ENCODE data around the gene TRAF2. TPM values are rescaled to one million over a fixed set of nuclear protein-coding genes. Genes with fewer than 3 reads are reported as not detected.

Gene TRAF2
- total RNA-seq, 1 experiment from 2014 or later = 36.4 TPM

DNA sequence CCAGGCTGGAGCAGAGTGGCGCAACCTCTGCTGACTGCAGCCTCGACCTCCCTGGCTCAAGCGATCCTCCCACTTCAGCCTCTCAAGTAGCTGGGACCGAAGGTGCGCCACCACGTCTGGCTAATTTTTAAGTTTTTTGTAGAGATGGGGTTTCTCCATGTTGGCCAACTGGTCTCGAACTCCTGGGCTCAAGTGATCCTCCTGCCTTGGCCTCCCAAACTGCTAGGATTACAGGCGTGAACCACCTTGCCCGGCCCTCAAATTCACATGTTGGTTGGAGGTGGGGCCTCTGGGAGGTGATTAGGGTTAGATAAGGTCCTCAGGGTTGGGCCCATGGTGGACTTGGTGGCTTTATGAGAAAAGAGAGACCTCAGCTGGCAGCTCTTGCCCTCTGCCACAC, 75.8 kb downstream of the TRAF2 start:
- no peak for DNase-seq (ENCODE audit: low spot score)

DNA sequence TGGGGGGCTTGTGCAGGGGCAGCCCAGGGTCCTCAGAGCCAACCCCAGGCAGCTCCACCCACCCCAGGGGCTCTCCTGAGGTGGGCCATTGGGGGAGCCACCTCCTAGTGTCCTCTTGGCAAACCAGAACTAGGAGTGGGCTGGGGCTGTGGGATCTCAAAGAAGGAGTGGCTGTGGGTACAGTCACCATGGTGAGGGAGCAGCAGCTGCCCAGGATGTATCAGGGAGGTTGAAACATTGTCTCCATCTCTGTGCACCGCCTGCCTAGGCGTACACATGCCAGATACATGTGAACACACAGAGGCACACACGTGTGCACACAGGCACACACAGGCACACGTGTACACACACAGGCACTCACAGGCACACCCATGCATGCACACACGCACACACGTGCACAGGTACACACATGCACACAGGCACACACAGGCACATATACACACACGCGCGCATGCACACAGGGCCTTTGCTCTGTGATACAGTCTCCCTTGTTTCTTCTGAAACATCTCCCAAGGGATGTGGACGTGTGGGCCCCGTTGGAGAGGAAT, 76.5 kb downstream of the TRAF2 start:
- DNase-seq (ENCODE audit: low spot score) = no peak

DNA sequence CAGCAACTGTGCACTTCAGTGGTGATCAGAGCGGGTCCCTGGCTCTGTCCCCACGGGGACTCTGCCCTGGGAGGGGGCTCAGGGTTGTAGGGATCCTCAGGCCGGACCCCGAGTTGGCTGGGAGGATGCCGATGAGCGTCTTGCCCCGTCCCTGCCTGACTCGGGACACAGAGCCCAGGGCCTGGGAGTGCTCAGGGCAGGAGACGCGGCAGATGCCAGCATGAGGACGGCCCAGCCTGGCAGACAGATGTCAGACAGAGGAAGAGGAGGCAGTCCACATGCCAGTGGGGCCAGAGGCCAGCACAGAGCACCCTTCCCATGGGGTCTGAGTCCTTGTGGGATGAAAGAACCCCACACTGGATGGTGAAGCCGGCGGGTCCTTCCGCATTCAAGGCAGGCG, 77.0 kb downstream of the TRAF2 start:
- DNase-seq (ENCODE audit: low spot score) = no peak

DNA sequence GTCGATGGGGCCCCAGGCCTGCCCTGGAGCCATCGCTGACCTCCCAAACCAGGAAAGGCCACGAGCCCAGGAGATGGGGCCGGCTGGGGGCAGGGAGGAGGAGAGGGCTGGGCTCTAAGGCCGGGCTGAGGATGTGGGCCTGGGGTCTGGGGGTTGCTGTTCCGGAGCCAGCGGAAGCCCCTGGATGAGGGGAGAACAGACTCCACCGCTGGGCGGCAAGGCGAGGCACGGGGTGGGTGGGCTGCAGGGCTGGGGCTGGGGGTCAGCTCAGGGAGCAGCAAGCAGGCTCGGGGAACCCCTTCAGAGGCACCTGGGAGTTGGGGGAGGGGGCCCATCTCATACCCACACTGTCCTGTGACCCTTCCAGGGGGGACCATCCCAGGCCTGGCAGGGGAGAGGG, 77.4 kb downstream of the TRAF2 start:
- no peak for DNase-seq (ENCODE audit: low spot score)

DNA sequence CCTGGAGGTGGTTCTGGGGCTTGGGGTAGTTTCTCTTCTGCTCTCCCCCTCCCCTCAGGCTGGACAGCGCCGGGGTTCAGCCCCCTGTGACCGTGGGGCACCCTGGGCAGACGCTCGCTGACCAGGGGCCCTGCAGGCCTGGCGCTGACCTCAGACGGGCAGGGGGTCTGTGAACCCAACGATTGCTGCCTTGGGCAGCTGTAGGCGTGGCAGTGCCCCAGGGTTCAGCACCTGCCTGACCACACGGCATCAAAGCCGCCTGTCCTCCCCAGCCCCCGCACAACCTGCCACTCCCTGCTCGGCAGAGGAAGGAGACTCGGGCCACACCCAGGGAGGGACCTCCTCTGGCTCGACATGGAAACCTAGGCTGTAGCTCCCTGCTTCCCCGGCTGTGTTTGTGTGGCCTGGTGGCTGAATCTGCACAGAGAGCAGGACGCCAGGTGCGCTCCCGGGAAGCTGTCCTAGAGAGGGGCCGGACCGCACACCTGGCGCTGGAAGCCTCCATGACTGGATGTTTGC, 77.9 kb downstream of the TRAF2 start:
- DNase-seq (ENCODE audit: low spot score) = no peak

DNA sequence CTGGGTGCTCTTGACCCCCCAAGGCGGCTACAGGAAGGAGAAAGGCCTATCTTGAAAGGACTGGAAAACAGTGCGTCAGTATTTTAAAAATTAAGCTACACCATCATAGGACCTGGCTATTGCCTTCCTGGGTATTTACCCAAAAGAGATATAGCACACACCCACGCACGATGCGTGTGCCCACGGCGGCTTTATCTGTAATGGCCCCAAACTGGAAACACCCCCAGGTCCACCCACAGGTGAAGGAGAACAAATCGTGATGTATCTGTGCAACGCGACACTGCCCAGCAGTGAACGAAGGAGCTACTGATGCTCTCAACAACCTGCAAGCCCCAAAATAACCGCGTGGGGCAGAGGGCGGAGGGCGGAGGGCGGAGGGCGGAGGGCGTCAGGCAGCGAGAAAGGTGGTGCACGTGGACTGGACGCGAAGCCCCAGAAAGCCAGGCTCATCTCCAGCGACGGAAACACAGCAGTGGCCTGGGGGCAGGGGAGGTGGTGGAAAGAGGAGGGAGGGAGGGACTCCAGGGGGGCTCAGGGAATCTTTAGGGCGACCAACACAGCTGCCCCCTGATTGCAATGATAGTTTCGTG, 78.6 kb downstream of the TRAF2 start:
- no peak for DNase-seq (ENCODE audit: low spot score)

DNA sequence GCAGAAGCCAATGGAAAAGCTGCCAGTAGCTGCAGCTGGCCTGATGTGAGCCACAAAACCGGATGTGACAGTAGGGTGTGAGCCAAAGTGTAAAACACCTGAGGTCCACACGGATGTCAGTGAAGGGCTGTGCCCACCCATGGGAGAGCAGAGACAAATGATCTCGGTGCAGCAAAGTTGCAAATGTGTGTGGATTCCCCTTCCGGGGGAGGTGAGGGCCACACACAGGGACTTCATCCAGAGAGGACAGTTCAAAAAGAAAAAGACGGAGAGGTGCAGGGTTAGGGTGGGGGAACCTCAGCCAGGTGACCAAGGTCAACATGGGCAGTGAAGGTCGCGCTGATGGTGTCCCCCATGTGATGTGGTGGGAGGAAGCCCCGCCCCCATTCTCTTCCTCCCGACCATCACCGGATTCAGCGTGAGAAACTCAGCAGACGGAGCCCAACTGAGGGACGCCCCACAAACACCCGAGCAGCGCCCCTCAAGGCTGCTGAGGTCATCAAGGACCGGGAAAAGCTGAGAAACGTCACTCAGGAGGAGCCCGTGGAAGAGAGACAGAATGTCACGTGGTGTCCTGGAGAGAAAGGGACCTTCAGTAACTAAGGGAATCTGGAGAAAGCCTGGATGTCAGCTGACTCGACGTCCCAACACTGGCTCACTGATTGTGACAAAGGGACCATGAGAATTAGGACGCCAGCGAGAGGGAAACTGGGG, 79.6 kb downstream of the TRAF2 start:
- no peak for DNase-seq (ENCODE audit: low spot score)

DNA sequence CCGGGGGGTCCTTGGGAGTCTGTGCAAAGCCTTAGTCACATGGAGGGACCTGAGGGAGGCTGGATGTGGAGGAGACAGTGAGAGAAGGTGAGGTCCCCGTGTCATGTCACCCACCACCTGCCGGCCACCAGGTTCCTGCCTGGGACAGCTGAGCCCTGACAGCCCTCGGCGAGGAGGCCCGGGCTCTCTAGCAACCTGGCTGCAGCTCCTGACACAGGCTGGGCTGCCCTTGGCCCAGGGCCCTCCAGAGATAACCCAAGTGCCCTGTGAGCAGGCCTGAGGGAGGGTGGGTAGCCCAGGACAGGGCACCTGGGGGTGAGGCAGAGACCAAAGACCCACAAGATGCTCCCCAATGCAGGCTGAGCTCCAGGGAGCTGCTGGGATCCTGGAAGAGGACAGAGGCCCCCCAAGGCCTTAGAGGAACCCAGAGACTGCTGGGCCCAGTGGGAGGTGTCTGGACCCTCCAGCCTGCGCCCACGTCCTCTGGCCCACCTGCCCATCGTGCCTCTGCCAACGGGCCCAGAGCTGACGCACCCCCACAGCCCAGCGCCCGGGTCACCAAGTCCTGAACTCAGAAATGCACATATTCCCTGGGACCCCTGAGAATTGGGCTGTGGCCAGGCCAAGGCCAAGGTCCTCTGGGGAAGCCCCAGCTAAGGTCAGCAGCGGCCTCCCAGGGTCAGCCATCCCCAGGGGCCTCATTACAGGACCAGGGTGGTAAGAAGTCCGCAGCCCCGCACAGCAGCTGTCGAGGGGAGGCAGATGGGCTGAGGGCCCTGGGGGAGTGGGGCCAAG, 82.2 kb downstream of the TRAF2 start:
- DNase-seq (ENCODE audit: low spot score) = no peak

DNA sequence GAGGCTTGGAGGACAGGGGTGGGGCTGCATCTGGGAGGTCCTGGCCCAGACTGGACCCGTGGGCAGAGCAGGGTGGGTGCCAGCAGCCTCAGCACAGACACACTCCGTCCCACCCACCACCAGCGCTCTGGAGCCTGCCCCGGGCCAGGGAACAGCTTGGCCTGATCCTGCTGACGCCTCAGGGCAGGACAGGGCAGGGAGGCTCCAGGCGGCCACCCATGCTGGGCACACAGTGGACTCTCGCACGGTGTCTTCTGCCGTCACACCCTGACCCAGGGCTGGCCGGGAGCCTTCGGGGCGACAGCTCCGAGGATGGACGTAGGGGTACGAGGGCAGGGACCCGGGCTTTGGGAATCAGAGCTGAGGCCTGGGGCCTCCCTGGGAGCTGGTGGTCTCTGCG, 82.8 kb downstream of the TRAF2 start:
- no peak for DNase-seq (ENCODE audit: low spot score)

DNA sequence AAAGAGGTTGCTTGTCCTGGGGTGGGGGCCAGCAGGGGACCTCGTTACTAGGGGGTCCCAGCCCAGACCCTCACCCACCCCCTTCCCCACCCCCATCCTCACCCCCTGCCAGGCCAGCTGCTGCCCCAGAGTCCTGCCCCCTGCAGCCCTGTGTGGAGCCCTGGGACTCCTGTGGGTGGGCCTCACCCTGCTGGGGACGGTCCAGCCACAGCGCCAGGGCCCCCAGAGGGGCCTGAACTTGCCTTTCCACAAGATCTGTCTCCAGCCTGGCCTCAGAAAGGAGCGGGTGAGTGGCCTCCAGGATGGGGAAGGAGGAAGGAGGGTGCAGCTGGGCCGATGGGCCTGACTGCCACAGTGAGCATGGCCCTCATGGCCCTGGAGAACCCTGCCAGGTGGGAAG, 83.5 kb downstream of the TRAF2 start:
- no peak for DNase-seq (ENCODE audit: low spot score)

DNA sequence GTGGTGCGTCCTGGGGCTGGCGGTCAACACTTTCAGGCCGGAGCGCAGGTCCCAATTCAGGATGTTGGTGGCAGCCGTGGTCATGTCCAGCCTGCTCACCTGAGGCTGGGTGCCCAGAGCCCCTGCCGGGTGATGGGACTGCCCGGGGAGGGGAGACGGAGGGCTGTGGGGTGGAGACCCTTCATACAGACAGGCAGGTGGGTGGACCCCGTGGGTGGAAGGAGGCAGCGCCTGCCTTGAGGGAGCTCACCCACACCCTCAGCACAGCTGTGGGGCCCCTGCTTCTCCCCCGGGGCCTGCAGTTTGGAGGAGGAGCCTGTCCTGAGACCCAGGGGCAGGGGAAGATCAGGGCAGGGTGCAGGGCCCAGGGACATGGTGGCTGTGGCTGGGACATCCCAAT, 84.0 kb downstream of the TRAF2 start:
- DNase-seq (ENCODE audit: low spot score) = no peak

DNA sequence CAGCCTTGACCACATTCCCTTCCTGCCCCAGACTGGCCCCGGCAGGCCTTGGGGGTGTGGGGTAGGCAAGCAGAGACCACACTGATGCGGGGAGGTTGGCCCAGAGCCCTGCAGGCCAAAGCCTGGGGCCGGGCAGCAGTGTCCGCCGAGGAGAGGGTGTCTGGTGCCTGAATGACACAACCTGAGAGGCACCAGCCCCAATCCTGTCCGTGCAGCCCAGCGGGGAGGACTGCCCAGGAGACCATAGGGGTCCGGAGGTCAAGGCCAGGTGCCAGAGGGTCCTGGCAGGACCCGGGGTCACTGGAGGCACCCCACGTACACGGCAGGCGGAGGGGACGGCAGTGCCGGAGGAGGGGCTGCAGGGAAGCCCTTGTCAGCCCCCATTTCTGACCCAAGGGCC, 85.4 kb downstream of the TRAF2 start:
- DNase-seq (ENCODE audit: low spot score) = no peak

DNA sequence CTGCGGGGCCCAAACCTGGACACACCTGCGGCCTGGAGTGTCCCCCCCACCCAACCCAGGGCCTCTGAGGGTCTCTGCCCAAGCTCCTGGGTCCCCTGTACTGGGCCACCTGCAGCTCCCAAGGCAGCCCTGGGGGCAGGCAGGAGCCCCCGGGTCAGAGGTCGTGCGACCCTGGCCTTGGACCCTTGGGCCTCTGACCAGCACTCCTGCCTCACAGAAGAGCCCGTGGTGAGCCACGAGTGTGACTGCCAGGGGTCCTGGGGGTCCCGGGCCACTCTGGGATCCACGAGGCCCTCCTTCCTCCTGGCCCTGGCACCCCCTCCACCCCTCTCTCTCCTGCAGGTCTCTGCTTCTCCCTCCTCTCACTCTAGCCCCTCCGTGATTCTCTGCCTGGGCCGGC, 86.0 kb downstream of the TRAF2 start:
- DNase-seq (ENCODE audit: low spot score) = no peak

DNA sequence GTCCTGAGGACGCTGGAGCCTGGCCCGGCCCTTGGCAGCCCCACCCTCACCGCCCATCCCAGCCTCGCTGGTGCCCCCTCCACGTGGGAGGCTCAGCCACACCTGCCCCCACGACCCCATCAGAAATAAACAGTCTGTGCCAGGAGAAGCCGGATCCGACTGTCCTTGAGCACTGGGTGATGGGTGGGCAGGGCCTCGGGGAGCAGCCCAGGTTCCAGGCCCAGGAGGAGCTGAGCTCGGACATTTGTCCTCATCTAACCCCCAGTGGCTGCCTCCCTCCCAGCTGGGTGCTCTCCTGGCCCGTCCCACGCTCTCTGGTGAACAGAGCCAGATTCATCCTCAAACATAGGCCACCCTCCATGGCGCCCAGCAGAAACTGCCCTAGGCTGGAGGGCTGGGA, 86.4 kb downstream of the TRAF2 start:
- no peak for DNase-seq (ENCODE audit: low spot score)

DNA sequence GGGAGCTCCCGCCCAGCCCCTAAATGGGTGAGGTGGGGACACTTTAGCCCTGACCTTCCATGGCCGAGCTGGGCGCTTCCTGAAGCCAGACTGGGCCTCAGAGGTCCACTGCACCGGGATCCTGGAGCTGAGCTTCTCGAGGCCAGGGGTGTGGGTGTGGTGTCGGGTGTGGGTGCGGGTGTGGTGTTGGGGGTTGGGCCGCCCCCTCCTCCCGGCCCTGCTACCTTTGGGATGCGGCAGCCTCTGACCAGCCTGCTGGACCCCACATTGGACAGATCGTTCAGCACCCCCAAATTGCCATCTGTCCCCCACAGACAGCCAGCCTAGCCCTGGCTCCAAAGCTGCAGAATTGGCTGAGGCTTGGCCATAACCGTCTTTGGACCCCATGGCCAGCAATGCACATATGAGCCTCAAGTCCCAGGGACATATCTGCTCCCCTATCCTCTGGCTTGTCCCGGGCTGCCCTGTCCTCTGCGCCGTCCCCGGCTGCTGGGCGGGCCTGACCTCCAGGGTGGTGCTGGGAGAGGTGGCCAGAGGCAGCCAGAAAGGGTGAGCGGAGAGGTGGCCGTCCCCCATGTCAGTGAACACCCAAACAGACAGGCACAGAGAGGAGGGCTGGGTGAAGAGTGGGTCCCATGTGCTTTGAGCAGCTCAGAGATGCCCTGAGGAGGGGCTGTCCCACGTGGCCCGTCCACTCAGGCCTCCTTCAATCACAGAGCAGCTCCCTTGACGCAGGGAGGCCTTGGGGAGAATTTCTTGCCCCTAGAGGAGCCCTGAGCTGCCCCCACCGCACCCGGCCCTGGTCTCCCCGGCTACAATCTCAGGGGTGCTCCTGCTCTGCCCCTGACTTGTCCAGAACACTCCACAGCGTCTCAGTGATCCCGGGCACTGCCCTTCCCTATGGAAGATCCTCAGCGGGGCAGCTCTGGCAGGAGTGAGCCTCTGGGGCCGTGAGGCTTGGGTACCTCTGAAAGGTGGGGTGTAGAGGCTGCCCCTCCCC, 87.6 kb downstream of the TRAF2 start:
- no peak for DNase-seq (ENCODE audit: low spot score)

DNA sequence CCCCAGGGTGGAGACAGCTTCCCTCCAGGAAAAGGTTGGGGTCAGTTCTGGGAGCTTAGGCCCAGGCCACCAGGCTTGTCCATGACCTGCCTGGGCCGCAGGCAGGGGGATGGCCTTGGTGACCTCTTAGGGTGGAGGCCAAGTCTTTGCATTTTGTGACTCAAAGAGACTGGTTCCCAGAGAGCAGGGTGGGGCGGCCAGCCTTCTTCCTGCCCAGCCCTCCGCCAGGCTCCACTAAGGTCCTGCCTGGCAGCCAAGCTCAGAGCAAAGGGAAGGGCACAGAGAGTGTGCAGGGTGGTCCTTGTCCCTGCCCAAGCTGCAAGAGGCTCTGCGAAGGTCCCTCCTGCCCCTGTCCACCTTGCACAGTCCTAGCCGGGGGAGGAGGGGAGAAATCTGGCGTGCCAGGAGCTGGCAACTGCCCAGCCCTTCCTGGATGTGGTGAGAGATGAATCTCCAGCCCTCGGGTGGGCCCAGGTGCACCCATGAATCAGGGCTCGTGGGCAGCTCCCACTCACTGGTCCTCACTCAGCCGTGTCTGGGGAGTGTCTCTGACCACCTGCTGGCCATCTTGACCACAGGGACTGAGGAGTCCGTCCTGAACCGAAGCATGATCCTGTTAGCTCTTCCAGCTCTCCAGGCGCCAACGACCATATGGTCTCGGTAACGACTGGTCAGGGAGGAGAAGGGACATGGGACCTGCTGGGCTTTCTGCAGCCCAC, 88.7 kb downstream of the TRAF2 start:
- no peak for DNase-seq (ENCODE audit: low spot score)

DNA sequence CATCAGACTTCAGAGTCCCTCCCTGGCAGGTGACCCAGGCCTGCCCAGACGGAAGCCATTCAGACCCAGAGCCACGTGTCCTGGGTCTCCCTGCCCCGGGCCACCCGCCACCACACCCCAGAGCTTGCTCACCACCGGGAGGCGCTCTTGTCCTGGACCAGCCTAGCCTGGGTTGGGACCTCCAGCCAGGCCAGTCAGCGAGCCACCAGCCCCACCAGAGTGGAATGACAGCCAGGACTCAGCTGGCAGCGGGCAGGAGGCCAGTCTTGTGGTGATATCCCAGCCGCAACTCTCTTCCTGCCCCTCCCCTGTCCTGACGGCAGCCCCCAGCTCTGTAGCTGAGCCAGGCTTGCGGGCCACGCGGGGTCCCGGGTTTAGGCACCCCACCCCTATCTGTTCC, 89.3 kb downstream of the TRAF2 start:
- DNase-seq (ENCODE audit: low spot score) = no peak

All from HT-29 (cell line).